GM19463 (cell line): ENCODE measurements around the gene LCN10.
"Not testable (repeated sequence)": the region's sequence is repeated elsewhere in the genome, so short reads cannot be mapped to it uniquely, and the experiment has no call there.

Source experiments
- ATAC-seq: cut with Tn5 transposase; IDR thresholded peaks from one replicate; pipeline ENCODE4 v1.9.1; 2021; ENCODE audit warnings: mild to moderate bottlenecking, moderate library complexity; ENCODE audit not compliant: unreplicated experiment

LCN10 gene

DNA sequence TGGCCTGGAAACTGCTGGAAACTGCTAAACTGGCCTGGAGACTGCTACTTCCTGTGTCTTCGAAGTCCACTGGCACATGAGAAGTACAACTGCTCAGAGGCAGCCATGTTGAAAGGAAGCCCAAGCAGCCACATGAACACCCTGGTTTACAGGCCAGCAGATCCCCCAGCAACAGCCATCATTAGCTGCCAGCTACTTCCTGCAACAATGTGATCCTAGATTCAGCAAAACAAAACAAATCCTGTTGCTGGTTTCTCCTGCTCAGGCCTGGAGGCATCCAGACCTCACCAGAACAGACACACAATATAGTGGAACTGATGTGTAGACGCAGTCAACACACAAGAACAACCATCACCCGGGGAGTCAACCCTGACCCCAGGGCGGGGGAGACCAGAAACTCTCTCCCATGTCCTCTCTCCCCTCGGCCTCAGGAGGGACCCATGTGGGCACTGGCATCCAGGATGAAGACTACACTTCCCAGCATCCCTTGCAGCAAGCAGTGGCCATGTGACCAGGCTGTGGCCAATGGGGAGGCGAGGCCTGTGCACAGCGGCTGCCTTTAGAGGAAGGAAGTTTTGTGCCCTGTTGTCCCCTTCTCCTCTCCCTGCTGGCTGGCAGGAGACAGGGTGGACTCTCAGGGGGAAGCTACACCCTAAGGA, 30.8 kb upstream of the LCN10 start:
- no peak for ATAC-seq

DNA sequence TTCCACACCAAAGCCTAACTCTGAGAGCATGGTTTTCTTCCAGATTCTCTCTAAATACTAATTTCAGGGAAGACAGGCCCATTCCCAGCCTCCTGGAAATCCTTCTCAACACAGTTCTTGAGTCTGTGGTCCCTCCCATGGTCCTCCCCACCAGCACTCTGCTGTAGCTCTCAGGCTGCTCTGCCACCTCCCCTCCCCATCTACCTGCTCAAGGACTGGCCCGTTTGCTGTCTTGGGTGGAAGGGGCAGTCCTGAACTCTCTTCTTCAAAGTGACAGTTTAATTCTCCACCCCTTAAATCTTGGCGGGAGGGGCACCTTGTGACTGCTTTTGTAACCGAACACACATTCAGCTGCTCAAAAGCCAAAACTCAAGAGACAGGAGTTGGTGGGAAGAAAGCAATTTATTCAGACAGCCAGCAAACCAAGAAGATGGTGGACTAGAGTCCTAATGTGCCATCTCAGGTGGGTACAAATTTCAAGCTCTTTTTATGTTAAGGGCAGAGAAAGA, 29.2 kb upstream of the LCN10 start:
- ATAC-seq, result no peak

DNA sequence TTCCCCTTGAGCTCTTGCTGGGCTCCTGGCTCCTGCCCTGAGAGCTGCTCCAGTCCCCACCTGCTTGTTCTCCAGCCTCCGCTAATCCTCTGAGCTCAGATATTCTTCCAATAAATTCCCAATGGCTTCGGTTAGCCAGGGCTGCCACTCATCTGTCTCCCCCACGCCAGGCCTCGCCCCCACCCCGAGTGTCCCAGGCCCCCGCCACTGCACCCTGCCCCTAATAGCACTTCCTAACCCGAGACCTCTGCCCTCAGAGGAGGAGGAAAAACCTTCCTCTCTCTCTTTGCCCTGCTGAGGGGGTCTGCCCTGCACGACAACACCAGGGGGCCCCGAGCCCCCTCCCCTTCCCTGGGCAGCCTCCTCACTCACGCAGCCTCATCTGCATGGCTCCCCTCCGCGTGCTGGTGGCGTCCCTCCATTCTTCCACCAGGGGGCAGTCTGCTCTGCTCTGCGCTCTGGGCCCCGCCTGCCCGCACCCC, 27.0 kb upstream of the LCN10 start:
- no peak for ATAC-seq

DNA sequence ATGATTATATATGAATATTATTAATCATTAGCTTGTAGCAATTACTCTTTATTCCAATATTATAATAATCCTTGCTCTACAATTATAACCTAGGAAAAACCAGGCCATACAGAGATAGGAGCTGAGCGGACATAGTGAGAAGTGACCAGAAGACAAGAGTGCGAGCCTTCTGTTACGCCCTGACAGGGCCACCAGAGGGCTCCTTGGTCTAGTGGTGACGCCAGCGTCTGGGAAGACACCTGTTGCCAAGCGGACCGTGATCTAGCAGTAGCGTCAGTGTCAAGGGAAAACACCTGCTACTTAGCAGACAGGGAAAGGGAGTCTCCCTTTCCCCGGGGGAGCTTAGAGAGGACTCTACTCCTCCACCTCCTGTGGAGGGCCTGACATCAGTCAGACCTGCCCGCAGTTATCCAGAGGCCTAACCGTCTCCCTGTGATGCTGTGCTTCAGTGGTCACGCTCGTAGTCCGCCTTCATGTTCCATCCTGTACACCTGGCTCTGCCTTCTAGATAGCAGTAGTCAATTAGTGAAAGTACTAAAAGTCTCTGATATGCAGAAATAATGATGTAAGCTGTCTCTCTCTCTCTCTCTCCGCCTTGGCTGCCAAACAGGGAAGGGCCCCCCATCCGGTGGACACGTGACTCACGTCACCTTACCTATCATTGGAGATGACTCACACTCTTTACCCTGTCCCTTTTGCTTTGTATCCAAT, 23.8 kb upstream of the LCN10 start:
- ATAC-seq, result not testable (repeated sequence)

DNA sequence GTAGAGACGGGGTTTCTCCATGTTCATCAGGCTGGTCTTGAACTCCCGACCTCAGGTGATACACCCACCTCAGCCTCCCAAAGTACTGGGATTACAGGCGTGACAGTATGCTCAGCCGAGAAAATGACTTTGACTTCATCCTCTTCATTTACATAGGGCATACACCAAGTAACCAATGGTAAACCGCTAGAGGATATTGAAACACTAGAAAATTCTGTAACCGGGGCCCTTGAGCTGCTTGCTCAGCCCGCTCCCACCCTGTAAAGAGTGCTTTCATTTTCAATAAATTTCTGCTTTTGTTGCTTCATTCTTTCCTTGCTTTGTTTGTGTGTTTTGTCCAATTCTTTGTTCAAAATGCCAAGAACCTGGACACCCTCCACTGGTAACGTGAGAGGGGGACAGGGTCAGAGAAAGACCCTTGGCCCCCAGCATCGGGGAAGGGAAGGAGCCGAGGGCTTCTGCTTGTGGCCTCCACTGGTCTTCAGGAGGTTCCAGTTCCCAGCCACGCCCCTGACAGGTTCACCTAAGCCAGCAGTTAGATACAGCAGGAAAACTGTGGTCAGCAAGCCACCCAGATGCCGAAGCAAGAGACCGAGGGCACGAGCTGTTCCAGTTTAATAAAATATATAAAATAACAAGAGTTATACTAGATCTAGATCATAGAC, 23.1 kb upstream of the LCN10 start:
- peak; percentile 53 for ATAC-seq

DNA sequence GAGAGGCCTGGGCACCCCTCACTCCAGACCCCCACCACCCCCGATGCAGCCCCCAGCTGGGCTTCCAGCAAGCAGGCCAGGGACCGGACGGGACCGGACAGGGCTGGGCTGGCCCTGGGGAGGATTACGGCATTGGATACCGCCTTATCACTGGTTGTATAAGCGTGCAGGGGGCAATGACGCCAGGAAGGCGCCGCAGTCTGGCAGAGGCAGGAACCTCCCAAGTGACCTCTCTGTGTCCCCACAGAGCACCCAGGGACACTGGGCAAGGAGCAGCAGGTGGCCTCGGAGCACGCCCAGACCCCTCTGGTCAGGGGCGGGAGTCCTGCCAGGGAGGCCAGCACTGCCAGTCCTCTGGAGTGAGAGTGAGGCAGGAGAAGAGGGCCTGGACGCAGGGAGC, 22.3 kb upstream of the LCN10 start:
- no peak for ATAC-seq

DNA sequence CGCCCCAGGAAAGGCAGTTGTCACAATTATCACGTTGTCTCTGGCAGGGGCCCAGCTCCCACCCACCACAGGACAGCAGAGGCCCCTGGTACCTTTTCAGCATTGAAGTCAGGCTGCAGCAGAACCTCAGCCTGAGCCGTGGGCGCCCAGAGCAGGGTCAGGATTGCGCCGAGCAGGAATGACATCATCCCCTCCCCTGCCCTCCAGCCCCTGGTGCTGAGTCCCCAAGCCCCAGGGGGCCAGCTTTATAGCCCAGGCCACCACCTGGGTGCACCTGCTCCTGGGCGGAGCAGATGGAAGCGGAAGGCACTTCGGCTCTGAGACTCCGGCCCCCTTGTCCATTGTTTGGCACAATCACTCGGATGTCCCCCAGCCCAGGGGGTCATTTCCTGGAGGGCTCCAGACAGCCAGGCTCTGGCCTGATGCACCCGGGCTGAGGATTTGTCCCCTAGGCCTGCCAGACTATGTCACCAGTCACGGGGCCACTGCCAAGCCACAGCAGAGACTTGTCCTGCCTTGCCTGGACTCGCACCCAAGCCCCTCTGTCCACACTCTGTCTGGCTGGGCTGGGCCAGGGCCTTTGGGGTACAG, 21.7 kb upstream of the LCN10 start, which contains the start of gene LCN15:
Gene LCN15 (minus strand): TSS at position 218 of the 591 bp plus-strand sequence. CDS start 30 bp downstream, at position 188.
- no peak for ATAC-seq

DNA sequence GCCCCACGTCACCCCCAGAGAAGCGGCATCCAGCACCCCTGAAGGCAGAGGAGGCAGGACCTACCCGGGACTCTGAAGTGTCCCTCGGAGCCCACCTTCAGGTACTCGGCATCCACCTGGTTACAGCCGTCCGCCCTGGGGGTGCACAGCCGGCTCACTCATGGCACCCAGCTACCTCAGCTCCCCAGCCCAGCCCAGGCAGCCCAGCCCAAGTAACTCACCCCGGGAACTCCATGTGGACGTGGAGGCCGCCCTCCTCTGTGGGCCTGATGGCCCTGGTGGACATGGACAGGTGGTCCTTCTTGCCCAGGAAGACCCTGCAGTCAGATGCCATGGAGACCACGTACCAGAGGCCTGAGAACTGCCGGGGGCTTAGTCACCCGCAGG, 20.9 kb upstream of the LCN10 start:
- no peak for ATAC-seq

DNA sequence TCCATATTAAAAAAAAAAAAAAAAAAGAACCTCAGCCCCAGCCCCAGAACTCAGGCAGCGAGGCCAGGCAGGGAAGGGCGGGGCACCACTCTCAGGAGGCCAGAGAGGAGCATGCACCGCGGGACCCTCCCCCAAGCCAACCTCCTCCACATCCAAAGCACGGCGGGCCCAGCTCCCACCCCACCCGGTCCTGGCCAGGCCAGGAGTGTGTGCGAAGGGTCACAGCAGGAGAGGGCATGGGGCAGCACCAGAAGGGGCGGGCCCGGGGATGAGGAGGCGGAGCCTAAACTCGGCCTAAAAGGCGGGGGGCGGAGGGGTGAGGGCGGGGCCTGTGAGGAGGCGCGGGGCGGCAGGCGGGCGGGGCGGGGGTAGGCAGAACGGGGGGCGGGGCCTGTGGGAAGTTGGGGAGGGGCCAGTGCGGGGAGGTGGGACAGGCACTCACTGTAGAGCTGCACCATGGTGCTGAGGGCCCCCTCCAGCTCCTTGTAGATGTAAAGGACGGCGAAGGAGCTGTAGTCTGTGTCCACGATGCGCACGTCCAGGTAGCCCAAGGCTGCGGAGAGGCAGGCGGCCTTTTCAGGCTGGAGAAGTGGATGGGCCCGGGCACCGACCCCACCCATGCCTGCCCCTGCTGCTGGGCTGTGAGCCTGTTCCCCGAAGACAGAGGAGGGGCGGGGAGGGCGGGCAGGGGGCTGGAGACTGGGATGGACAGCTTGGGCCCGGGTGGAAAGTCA, 20.3 kb upstream of the LCN10 start:
- ATAC-seq, result no peak

DNA sequence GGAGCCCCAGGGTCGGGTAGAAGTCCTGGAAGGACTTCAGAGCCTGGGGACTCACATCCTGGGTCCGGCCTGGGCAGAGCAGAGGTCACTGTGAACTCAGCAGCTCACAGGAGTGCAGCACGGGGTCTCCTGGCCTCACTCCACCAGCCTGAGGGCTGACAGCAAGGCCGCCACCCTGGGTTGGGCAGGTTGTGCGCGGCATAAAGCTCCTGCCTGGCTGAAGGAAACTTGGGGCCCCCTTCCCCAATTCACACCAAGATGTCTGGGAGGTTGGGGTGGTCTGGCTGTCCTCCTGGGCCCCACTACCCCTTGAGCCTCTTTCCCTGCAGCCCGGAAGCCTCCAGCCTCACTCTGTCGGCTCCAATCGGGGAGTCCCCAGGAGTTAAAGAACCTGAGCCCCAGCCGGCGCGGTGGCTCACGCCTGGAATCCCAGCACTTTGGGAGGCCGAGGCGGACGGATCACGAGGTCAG, 19.5 kb upstream of the LCN10 start:
- ATAC-seq, result no peak

DNA sequence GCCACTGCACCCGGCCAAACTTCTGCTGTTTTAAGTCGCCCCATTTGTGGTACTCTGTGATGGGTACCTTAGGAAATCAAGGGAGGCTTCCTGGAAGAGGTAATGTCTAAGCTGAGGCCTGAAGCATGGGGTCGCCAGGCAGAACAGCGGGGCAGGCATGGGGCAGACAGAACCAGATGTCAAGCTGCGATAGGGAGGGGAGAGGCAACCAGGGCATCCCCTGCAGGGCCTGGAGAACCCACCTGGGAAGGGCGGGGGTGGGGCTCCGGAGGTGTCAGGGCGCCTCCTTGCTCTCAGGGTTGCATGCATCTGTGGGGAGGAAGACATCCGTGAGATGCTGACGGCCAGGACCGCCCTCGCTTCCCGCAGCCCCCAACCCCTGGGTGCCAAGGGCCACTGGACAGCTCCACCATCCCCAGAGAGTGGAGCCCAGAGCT, 18.8 kb upstream of the LCN10 start:
- no peak for ATAC-seq

DNA sequence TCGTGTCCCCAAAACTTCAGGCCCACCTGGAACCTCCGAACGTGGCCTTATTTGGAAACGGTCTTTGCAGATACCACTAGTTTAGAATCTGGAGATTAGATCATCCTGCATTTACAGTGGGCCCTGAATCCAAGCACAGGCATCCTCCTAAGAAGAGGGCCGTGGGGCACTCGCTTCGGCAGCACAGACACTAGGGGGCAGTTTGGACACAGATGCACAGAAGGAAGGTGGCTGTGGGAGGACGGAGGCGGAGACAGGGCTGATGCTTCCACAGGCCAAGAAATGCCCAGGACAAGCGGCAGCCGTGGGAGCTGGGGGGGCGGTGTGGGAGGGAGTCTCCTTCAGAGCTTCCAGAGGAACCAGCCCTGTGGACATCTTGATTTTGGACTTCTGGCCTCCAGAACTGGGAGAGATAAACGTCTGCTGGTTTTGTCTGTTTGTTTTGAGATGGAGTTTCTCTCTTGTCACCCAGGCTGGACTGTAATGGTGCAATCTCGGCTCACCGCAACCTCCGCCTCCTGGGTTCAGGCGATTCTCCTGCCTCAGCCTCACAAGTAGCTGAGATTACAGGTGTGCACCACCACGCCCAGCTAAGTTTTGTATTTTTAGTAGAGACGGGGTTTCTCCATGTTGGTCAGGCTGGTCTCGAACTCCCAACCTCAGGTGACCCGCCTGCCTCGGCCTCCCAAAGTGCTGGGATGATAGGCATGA, 18.2 kb upstream of the LCN10 start:
- ATAC-seq, result not testable (repeated sequence)

DNA sequence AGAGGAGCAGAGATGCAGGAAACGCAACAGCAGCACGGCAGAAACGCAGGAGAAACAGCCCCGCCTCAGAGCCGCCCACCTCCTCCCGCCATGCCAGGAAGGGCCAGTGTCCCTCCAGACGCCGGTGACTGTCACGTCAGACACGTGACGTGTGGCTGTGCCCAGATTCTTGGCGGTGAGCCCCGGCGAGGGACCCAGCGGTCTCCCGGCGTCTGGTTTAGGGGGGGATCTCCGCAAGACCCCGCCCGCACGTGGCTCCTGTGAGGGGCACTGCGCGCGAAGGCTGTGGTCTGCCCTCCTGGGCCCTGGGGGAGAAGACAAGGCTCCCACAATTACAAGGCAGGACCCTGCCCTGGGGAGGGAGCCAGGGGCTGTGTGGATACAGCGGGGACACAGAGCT, 17.7 kb upstream of the LCN10 start:
- no peak for ATAC-seq

DNA sequence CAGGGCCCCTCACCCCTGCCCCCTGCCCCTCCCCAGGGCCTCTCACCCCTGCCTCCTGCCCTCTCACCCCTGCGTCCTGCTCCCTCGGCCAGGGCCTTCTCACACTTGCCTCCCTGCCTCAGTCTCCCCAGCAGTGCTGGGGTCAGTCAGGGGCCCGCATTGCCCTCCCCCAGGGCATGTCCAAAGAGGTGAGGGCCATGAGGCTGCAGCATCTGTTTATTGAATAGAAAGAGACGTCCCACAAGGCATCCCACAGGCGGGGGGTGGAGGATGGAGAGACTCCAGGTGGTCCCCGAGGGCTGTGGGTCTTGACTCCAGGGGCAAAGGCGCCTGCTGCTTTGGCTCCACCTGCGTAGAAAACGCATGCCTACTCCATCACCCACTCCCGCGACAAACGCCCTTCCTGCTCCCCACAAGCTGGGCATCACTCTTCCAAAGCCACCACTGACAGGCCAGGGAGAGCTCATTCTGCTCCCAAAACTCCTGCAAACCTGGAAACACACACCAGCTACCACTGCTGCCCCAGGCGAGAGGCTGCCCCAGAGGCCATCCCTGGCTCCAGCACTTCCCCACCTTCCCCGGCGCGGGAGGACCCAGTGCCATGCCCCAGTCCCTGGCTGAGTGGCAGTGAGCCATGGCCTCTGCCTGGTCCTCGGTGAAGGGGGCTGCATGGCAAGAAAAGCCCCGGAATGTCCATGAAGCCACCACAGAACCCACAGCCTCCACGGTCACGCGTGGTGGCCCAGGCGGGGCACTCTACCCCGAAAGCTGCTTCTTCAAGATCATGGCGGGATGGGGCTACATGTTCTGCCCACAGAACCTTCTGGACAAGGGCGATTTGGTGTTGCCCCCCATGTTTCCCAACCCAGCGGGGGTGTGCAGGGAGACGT, 16.9 kb upstream of the LCN10 start:
- no peak for ATAC-seq

DNA sequence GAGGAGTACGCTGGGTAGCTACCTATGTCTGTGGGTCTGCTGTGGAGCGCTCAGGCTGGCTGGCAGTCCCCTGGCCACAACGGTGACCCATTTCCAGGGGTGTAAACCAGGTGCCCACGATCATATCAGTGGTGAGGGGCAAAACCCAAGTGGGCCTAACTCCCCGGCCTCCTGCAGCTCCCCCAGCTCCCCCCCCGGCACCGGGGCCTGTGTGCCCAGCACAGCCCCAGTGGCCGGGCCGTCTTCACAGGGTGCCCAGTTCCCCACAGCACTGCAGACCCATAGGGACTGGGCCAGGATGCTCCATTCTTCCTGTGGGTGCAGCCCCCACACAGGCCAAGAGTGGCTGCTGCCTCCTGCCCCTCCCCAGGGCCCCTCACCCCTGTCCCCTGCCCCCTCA, 16.3 kb upstream of the LCN10 start:
- ATAC-seq, result no peak

DNA sequence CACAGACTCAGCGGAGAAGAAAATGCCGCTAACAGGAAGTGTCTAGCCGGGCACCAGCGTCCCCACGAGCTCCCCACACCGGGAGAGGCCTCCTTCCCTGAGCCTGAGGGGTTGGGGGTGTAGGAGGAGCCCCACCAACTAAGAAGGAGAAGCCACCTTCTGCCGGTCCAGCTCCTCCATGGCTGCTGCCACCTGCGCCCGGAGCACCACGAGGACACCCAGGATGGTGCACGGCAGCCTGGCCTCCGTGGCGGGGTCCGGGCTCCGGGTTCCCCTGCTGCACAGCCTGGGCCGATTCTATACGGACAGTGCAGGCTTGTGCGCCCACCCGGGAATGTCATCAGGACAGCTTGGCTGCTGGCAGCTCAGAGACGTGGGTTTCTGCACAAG, 15.0 kb upstream of the LCN10 start:
- ATAC-seq, result no peak

DNA sequence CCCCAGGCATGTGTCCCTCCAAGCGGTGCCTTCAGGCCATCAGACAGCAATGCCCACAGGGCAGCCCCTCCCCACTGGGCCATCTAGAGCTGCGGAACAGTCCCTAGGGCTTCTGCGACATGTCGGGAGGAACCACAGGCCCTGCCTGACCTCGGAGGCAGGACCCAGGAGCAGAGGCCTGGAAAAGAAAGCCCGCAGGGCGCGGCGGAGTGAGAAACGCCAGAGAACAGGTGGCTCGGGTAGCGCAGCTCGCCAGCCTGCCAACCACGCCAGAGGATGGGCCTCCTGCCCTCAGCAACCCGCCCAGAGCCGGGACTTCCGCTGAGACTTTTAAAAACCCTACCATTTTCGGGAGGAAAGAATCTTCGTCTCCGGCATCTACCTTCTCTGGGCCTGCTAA, 14.6 kb upstream of the LCN10 start:
- no peak for ATAC-seq

DNA sequence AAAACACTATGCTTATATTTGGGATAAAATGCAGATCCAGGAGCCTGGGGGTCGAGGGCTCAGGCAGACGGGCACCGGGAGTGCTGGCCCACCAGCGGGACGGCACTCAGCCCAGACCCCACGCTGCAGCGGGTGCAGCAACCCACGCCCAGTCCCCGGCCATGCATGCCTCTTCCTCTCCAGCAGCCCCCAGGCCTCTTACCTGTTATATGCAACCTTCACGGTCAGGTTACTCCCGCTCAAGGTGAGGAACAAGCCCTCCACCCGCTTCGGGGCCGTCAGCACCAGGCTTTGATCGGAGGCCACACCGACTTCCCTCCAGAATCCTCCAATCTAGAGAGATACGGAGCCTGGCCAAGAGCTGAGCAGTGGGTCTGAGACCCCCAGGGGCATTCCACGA, 14.1 kb upstream of the LCN10 start:
- no peak for ATAC-seq

DNA sequence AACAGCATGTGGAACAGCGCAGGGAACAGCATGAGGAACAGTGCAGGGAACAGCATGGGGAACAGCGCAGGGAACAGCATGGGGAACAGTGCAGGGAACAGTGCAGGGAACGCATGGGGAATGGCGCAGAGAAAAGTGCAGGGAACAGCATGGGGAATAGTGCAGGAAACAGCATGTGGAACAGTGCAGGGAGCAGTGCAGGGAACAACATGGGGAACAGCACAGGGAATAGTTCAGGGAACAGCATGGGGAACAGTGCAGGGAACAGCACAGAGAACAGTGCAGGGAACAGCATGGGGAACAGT, 13.3 kb upstream of the LCN10 start:
- no peak for ATAC-seq
